GM21723 (cell line): Measurements from ENCODE around the gene CATSPER1.
A peak's percentile ranks its signal among the peaks of the same experiment; 100 is the strongest.
"Not testable (repeated sequence)": the region's sequence is repeated elsewhere in the genome, so short reads cannot be mapped to it uniquely, and the experiment has no call there.

ENCODE experiments used
- ATAC-seq: cut with Tn5 transposase; IDR thresholded peaks from one replicate; pipeline ENCODE4 v1.9.1; 2021; ENCODE audit warnings: mild to moderate bottlenecking, moderate library complexity; ENCODE audit not compliant: unreplicated experiment

CATSPER1 gene

GRCh38 chr11:66051766-66052663 lies 25.7 kb upstream of the CATSPER1 start, which contains the start of gene SF3B2:
TSS of gene SF3B2 (plus strand) at chr11:66052364. CDS start at chr11:66052385, 21 bp downstream.
- peak; percentile 95 for ATAC-seq

- ATAC-seq = no peak
Measured at GRCh38 chr11:66051371-66051765, 25.1 kb upstream of the CATSPER1 start.

- no peak for ATAC-seq
Measured at GRCh38 chr11:66050581-66051231, 24.4 kb upstream of the CATSPER1 start.

- no peak for ATAC-seq
Measured at GRCh38 chr11:66048547-66049323, 22.5 kb upstream of the CATSPER1 start, which contains the start of gene GAL3ST3. TSS of gene GAL3ST3 (minus strand) at chr11:66049161. CDS start at chr11:66045415, 3,746 bp downstream.

- ATAC-seq = no peak
Measured at GRCh38 chr11:66047541-66048365, 21.5 kb upstream of the CATSPER1 start.

GRCh38 chr11:66046901-66047300 lies 20.6 kb upstream of the CATSPER1 start:
- ATAC-seq = no peak

GRCh38 chr11:66045177-66045639 lies 18.9 kb upstream of the CATSPER1 start:
- peak; percentile 83 for ATAC-seq

GRCh38 chr11:66044757-66045156 lies 18.5 kb upstream of the CATSPER1 start:
- ATAC-seq = no peak

- ATAC-seq = no peak
Measured at GRCh38 chr11:66042996-66043906, 17.0 kb upstream of the CATSPER1 start.

- ATAC-seq = no peak
Measured at GRCh38 chr11:66042227-66042995, 16.1 kb upstream of the CATSPER1 start.

- no peak for ATAC-seq
Measured at GRCh38 chr11:66039765-66040164, 13.5 kb upstream of the CATSPER1 start.

- ATAC-seq = no peak
Measured at GRCh38 chr11:66037327-66037726, 11.0 kb upstream of the CATSPER1 start.

GRCh38 chr11:66036334-66036710 lies 10.0 kb upstream of the CATSPER1 start:
- no peak for ATAC-seq

GRCh38 chr11:66035653-66036333 lies 9.5 kb upstream of the CATSPER1 start:
- ATAC-seq = no peak

- no peak for ATAC-seq
Measured at GRCh38 chr11:66032957-66033735, 6.9 kb upstream of the CATSPER1 start.

- ATAC-seq = not testable (repeated sequence)
Measured at GRCh38 chr11:66023186-66023440, 3.2 kb downstream of the CATSPER1 start.

- ATAC-seq = no peak
Measured at GRCh38 chr11:66022401-66023185, 3.7 kb downstream of the CATSPER1 start.
